ENCODE results near the gene SOD3. TPM values are rescaled to one million over a fixed set of nuclear protein-coding genes. Genes with fewer than 3 reads are reported as not detected.

SOD3 gene
- total RNA-seq, 1 donor from 2014 or later, result 22.9 TPM

- DNase-seq (ENCODE audit: low spot score), result no peak
- Mint-ChIP-seq H3K4me3 (ENCODE audit: unreplicated experiment) (no peak overlapping the region), H3K4me1 (ENCODE audit: low read depth) (peaks cover 39% of the 10 kb centered on the region), H3K36me3 (ENCODE audit: low read depth) (no peaks in the 10 kb centered on the region), H3K27me3 (ENCODE audit: low read depth) (peaks cover 16% of the 10 kb centered on the region), H3K9me3 (ENCODE audit: low read depth) (no peaks in the 10 kb centered on the region), H3K27ac (ENCODE audit: unreplicated experiment) (no peak overlapping the region)
- no peak for TF ChIP-seq CTCF (IDR thresholded peaks at IDR 0.05)
Measured at GRCh38 chr4:24799196-24799543, 3.8 kb downstream of the SOD3 start.

DNA sequence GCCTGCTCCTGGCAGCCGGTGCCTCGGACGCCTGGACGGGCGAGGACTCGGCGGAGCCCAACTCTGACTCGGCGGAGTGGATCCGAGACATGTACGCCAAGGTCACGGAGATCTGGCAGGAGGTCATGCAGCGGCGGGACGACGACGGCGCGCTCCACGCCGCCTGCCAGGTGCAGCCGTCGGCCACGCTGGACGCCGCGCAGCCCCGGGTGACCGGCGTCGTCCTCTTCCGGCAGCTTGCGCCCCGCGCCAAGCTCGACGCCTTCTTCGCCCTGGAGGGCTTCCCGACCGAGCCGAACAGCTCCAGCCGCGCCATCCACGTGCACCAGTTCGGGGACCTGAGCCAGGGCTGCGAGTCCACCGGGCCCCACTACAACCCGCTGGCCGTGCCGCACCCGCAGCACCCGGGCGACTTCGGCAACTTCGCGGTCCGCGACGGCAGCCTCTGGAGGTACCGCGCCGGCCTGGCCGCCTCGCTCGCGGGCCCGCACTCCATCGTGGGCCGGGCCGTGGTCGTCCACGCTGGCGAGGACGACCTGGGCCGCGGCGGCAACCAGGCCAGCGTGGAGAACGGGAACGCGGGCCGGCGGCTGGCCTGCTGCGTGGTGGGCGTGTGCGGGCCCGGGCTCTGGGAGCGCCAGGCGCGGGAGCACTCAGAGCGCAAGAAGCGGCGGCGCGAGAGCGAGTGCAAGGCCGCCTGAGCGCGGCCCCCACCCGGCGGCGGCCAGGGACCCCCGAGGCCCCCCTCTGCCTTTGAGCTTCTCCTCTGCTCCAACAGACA is 4.4 kb downstream of the SOD3 start:
- no peak for TF ChIP-seq CTCF (IDR thresholded peaks at IDR 0.05)
- H3K27me3 Mint-ChIP-seq (ENCODE audit: low read depth), result peaks cover 16% of the 10 kb centered on the region
- peak overlapping the region; percentile 64 for H3K4me3 Mint-ChIP-seq (ENCODE audit: unreplicated experiment)
- H3K27ac Mint-ChIP-seq (ENCODE audit: unreplicated experiment), result no peak overlapping the region
- H3K4me1 Mint-ChIP-seq (ENCODE audit: low read depth), result peaks cover 33% of the 10 kb centered on the region
- no peak for DNase-seq (ENCODE audit: low spot score)
- no peaks in the 10 kb centered on the region for H3K36me3 Mint-ChIP-seq (ENCODE audit: low read depth)
- no peaks in the 10 kb centered on the region for H3K9me3 Mint-ChIP-seq (ENCODE audit: low read depth)

DNA sequence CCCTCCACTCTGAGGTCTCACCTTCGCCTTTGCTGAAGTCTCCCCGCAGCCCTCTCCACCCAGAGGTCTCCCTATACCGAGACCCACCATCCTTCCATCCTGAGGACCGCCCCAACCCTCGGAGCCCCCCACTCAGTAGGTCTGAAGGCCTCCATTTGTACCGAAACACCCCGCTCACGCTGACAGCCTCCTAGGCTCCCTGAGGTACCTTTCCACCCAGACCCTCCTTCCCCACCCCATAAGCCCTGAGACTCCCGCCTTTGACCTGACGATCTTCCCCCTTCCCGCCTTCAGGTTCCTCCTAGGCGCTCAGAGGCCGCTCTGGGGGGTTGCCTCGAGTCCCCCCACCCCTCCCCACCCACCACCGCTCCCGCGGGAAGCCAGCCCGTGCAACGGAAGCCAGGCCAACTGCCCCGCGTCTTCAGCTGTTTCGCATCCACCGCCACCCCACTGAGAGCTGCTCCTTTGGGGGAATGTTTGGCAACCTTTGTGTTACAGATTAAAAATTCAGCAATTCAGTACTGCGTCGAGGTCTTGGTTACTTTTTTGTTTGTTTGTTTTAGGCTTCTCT is 5.0 kb downstream of the SOD3 start:
- Mint-ChIP-seq H3K9me3 (ENCODE audit: low read depth) (no peaks in the 10 kb centered on the region), H3K4me3 (ENCODE audit: unreplicated experiment) (peak overlapping the region; percentile 64), H3K27ac (ENCODE audit: unreplicated experiment) (no peak overlapping the region), H3K27me3 (ENCODE audit: low read depth) (peaks cover 16% of the 10 kb centered on the region), H3K36me3 (ENCODE audit: low read depth) (no peaks in the 10 kb centered on the region), H3K4me1 (ENCODE audit: low read depth) (peaks cover 27% of the 10 kb centered on the region)
- no peak for DNase-seq (ENCODE audit: low spot score)
- no peak for TF ChIP-seq CTCF (IDR thresholded peaks at IDR 0.05)

DNA sequence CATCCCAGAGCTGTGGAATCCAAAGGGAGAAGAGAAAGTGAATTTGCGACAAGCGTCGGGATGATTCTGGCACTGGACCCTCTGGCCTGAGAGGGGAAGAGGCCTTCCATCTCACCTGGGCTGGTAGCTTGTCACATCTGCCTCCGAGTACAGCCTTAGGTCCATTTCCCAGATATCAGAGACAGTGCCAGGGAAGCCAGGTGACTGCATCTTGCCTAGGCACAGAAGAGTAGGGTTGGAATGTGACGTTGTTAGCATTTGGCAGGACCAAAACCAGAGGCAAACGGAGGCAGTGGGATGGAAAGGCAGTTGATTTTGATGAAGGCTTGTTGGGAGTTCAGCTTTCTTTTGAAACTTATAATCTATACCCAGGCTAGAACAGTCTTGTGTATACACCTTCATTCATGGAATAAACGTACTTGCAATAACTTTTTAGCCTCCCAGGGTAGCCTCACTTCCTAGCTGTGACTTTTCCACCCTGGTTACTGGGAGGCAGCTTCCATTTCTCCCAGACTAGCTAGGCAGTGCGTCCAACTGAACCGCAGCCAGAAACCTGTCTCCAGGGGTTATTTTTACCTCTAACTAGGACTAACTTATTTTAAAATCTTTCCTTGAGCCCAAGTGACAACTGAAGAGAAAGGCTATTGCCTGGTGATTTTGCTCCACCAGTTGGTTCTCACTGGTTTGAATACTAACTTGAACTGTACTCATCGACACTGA is 5.9 kb downstream of the SOD3 start:
- no peak for TF ChIP-seq CTCF (IDR thresholded peaks at IDR 0.05)
- H3K36me3 Mint-ChIP-seq (ENCODE audit: low read depth), result no peaks in the 10 kb centered on the region
- H3K27ac Mint-ChIP-seq (ENCODE audit: unreplicated experiment), result no peak overlapping the region
- H3K4me3 Mint-ChIP-seq (ENCODE audit: unreplicated experiment), result no peak overlapping the region
- H3K9me3 Mint-ChIP-seq (ENCODE audit: low read depth), result no peaks in the 10 kb centered on the region
- DNase-seq (ENCODE audit: low spot score), result no peak
- peaks cover 22% of the 10 kb centered on the region for H3K4me1 Mint-ChIP-seq (ENCODE audit: low read depth)
- peaks cover 16% of the 10 kb centered on the region for H3K27me3 Mint-ChIP-seq (ENCODE audit: low read depth)

GRCh38 chr4:24802648-24803047 is 7.3 kb downstream of the SOD3 start:
- Mint-ChIP-seq H3K4me3 (ENCODE audit: unreplicated experiment) (no peak overlapping the region), H3K27me3 (ENCODE audit: low read depth) (peaks cover 16% of the 10 kb centered on the region), H3K36me3 (ENCODE audit: low read depth) (peaks cover 4% of the 10 kb centered on the region), H3K9me3 (ENCODE audit: low read depth) (no peaks in the 10 kb centered on the region), H3K27ac (ENCODE audit: unreplicated experiment) (no peak overlapping the region), H3K4me1 (ENCODE audit: low read depth) (peaks cover 22% of the 10 kb centered on the region)
- no peak for TF ChIP-seq CTCF (IDR thresholded peaks at IDR 0.05)
- no peak for DNase-seq (ENCODE audit: low spot score)

Data from chondrocyte (in vitro differentiated cells).